Mucosa of rectum (tissue), 2 donors: Measurements from ENCODE around the gene IL17RE.
A peak's percentile ranks its signal among the peaks of the same experiment; 100 is the strongest.
"Not testable (repeated sequence)": the region's sequence is repeated elsewhere in the genome, so short reads cannot be mapped to it uniquely, and the experiment has no call there.

Experiments used
- H3K27ac ChIP-seq, 2 donors: one replicate each; pipeline ENCODE4 v1.7.0; 2013; ENCODE audit warnings: inconsistent platforms in 2 of 2, low read depth in 2 of 2, low read length in 2 of 2
- H3K27me3 ChIP-seq, 2 donors: one replicate each; pipeline ENCODE4 v1.7.0; 2013; ENCODE audit warnings: low read length in 2 of 2; ENCODE audit not compliant: control insufficient read depth in 2 of 2, insufficient read depth in 2 of 2
- H3K36me3 ChIP-seq, 2 donors: one replicate each; pipeline ENCODE4 v1.7.0; 2013; ENCODE audit warnings: low read length in 2 of 2; ENCODE audit not compliant: control insufficient read depth in 2 of 2, insufficient read depth in 2 of 2
- H3K4me1 ChIP-seq, 2 donors: one replicate each; pipeline ENCODE4 v1.7.0; 2013; ENCODE audit warnings: low read length in 2 of 2, mild to moderate bottlenecking in 1 of 2; ENCODE audit not compliant: control insufficient read depth in 2 of 2, insufficient read depth in 2 of 2
- H3K4me3 ChIP-seq, 2 donors: one replicate each; pipeline ENCODE4 v1.7.0; 2013; ENCODE audit warnings: low read length in 2 of 2
- H3K9ac ChIP-seq, 2 donors: one replicate each; pipeline ENCODE4 v1.7.0; 2013; ENCODE audit warnings: low read length in 2 of 2, low read depth in 1 of 2, mild to moderate bottlenecking in 1 of 2
- H3K9me3 ChIP-seq, 2 donors: one replicate each; pipeline ENCODE4 v1.7.0; 2013; ENCODE audit warnings: low read length in 2 of 2; ENCODE audit not compliant: control insufficient read depth in 2 of 2
- donor health status: healthy.
- donor health status: Normal muscosa, but diverticular disease.

IL17RE gene

GRCh38 chr3:9939906-9940305 lies 37.3 kb downstream of the IL17RE start:
- H3K9me3 ChIP-seq, H3K9ac ChIP-seq, H3K4me1 ChIP-seq, H3K27ac ChIP-seq, H3K4me3 ChIP-seq, H3K27me3 ChIP-seq: not testable (repeated sequence)
- peaks cover 30 to 31% of the 10 kb centered on the region in 2 donors for H3K36me3 ChIP-seq

GRCh38 chr3:9940746-9941145 lies 38.1 kb downstream of the IL17RE start:
- Histone ChIP-seq H3K27ac (no peak overlapping the region), H3K36me3 (peaks cover 30 to 31% of the 10 kb centered on the region in 2 donors), H3K4me3 (no peak overlapping the region), H3K9me3 (no peaks in the 10 kb centered on the region), H3K27me3 (no peaks in the 10 kb centered on the region), H3K4me1 (no peaks in the 10 kb centered on the region), H3K9ac (no peak overlapping the region)

- Histone ChIP-seq H3K27ac (no peak overlapping the region), H3K4me3 (no peak overlapping the region), H3K9ac (no peak overlapping the region), H3K4me1 (peaks cover 0 to 3% of the 10 kb centered on the region in 2 donors), H3K27me3 (no peaks in the 10 kb centered on the region), H3K9me3 (no peaks in the 10 kb centered on the region), H3K36me3 (peaks cover 22 to 26% of the 10 kb centered on the region in 2 donors)
Measured at GRCh38 chr3:9942164-9942563, 39.5 kb downstream of the IL17RE start.

- peaks cover 19 to 21% of the 10 kb centered on the region in 2 donors for H3K36me3 ChIP-seq
- H3K9ac ChIP-seq = no peak overlapping the region
- no peaks in the 10 kb centered on the region for H3K27me3 ChIP-seq
- H3K9me3 ChIP-seq = no peaks in the 10 kb centered on the region
- H3K4me1 ChIP-seq = peaks cover 0 to 9% of the 10 kb centered on the region in 2 donors
- no peak overlapping the region for H3K27ac ChIP-seq
- H3K4me3 ChIP-seq = no peak overlapping the region
Measured at GRCh38 chr3:9942934-9943690, 40.5 kb downstream of the IL17RE start.

GRCh38 chr3:9944271-9944670 lies 41.6 kb downstream of the IL17RE start:
- Histone ChIP-seq H3K27me3 (no peaks in the 10 kb centered on the region), H3K4me3 (no peak overlapping the region), H3K4me1 (peaks cover 0 to 10% of the 10 kb centered on the region in 2 donors), H3K9ac (no peak overlapping the region), H3K27ac (no peak overlapping the region), H3K9me3 (no peaks in the 10 kb centered on the region), H3K36me3 (peaks cover 18 to 19% of the 10 kb centered on the region in 2 donors)

- Histone ChIP-seq H3K9me3 (no peaks in the 10 kb centered on the region), H3K27me3 (no peaks in the 10 kb centered on the region), H3K4me3 (no peak overlapping the region), H3K36me3 (peaks cover 18 to 19% of the 10 kb centered on the region in 2 donors), H3K4me1 (peaks cover 0 to 10% of the 10 kb centered on the region in 2 donors), H3K9ac (no peak overlapping the region), H3K27ac (no peak overlapping the region)
Measured at GRCh38 chr3:9945358-9945757, 42.7 kb downstream of the IL17RE start.

- Histone ChIP-seq H3K9me3 (no peaks in the 10 kb centered on the region), H3K36me3 (peaks cover 13 to 15% of the 10 kb centered on the region in 2 donors), H3K4me1 (peaks cover under 1 to 10% of the 10 kb centered on the region in 2 donors), H3K9ac (peak overlapping the region; percentile 56 to 63), H3K27ac (peak overlapping the region; percentile 48 to 65), H3K4me3 (peak overlapping the region; percentile 72 to 75), H3K27me3 (no peaks in the 10 kb centered on the region)
Measured at GRCh38 chr3:9946112-9947024, 43.7 kb downstream of the IL17RE start.

GRCh38 chr3:9947025-9947995 lies 44.7 kb downstream of the IL17RE start:
- Histone ChIP-seq H3K27me3 (no peaks in the 10 kb centered on the region), H3K9me3 (no peaks in the 10 kb centered on the region), H3K9ac (peak overlapping the region; percentile 41 to 58), H3K4me3 (peak overlapping the region; percentile 72 to 75), H3K4me1 (peaks cover 7 to 16% of the 10 kb centered on the region in 2 donors), H3K36me3 (peaks cover 11 to 13% of the 10 kb centered on the region in 2 donors), H3K27ac (peak overlapping the region; percentile 48 to 65)

- Histone ChIP-seq H3K9me3 (no peaks in the 10 kb centered on the region), H3K4me1 (peaks cover 7 to 16% of the 10 kb centered on the region in 2 donors), H3K9ac (no peak overlapping the region), H3K36me3 (peaks cover 2 to 5% of the 10 kb centered on the region in 2 donors), H3K4me3 (no peak overlapping the region), H3K27ac (no peak overlapping the region), H3K27me3 (no peaks in the 10 kb centered on the region)
Measured at GRCh38 chr3:9948586-9948985, 45.9 kb downstream of the IL17RE start.
